OCI-LY7 (cell line): ENCODE data around the gene REG1A.

Experiments
- EZH2phosphoT487 ChIP-seq: fragments of 200-600 bp; sonication (generic); IDR thresholded peaks from 2 replicates; pipeline ENCODE4 v1.6.1; 2018; ENCODE audit warnings: low read depth, borderline replicate concordance, mild to moderate bottlenecking, mixed run types, antibody characterized with exemption, low read length, moderate library complexity, mixed read lengths
- TF ChIP-seq, protein P1 (sequence below): fragments of 200-600 bp; sonication (generic); conservative IDR thresholded peaks from 2 replicates; pipeline ENCODE4 v1.5.1; 2014; ENCODE audit warnings: mild to moderate bottlenecking, antibody characterized with exemption, low read length, moderate library complexity, mixed read lengths

DNA sequence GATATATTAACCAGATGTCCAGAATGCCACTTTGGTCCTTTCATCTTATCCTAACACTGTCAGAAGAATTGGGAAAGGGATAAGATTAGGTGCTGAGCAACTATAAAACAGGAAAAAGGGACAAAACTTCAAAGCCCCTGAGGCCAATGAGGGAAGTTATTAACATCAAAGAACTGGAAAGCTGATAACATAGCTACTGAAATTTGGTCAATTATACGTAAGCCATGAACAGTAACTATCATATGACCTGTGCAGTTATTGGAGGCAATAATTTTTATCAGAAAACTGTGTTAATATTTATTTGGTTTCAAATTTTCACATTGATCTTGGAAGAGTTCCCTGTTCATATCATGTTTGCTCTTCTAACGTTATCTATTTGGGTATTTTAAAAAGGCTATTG lies 41.8 kb downstream of the REG1A start:
- TF ChIP-seq, protein P1, sequence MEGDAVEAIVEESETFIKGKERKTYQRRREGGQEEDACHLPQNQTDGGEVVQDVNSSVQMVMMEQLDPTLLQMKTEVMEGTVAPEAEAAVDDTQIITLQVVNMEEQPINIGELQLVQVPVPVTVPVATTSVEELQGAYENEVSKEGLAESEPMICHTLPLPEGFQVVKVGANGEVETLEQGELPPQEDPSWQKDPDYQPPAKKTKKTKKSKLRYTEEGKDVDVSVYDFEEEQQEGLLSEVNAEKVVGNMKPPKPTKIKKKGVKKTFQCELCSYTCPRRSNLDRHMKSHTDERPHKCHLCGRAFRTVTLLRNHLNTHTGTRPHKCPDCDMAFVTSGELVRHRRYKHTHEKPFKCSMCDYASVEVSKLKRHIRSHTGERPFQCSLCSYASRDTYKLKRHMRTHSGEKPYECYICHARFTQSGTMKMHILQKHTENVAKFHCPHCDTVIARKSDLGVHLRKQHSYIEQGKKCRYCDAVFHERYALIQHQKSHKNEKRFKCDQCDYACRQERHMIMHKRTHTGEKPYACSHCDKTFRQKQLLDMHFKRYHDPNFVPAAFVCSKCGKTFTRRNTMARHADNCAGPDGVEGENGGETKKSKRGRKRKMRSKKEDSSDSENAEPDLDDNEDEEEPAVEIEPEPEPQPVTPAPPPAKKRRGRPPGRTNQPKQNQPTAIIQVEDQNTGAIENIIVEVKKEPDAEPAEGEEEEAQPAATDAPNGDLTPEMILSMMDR = no peak
- TF ChIP-seq EZH2phosphoT487 = no peak
